GM12873 (cell line): ENCODE results near the gene HMCN1.

ENCODE experiments used
- TF ChIP-seq, protein P1 (sequence below): IDR thresholded peaks from 2 replicates; pipeline ENCODE4 v1.5.1; 2012; ENCODE audit warnings: low read depth, mild to moderate bottlenecking, moderate library complexity, low read length, control low read depth; ENCODE audit not compliant: insufficient read depth; ENCODE audit errors: missing control alignments

The HMCN1 gene

DNA sequence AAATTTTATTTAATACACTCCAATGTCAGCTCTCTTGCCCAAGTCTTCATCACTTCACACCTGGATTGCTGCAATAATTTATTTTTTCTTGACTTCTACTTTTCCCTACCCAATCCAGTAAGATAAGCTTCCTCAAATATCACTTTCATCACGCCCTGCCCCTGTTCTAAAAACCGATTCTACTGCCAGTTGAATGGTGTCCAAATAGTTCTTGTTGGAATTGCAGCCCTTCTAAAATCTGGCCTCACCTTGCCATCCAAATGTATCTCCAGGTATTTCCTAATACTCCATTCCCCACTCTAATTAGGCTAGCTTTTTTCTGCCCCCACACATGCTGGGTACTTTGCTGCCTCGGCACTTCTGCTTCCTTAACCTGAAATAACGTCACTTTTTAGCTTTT lies 152.5 kb downstream of the HMCN1 start:
- TF ChIP-seq, protein P1, sequence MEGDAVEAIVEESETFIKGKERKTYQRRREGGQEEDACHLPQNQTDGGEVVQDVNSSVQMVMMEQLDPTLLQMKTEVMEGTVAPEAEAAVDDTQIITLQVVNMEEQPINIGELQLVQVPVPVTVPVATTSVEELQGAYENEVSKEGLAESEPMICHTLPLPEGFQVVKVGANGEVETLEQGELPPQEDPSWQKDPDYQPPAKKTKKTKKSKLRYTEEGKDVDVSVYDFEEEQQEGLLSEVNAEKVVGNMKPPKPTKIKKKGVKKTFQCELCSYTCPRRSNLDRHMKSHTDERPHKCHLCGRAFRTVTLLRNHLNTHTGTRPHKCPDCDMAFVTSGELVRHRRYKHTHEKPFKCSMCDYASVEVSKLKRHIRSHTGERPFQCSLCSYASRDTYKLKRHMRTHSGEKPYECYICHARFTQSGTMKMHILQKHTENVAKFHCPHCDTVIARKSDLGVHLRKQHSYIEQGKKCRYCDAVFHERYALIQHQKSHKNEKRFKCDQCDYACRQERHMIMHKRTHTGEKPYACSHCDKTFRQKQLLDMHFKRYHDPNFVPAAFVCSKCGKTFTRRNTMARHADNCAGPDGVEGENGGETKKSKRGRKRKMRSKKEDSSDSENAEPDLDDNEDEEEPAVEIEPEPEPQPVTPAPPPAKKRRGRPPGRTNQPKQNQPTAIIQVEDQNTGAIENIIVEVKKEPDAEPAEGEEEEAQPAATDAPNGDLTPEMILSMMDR: no peak

DNA sequence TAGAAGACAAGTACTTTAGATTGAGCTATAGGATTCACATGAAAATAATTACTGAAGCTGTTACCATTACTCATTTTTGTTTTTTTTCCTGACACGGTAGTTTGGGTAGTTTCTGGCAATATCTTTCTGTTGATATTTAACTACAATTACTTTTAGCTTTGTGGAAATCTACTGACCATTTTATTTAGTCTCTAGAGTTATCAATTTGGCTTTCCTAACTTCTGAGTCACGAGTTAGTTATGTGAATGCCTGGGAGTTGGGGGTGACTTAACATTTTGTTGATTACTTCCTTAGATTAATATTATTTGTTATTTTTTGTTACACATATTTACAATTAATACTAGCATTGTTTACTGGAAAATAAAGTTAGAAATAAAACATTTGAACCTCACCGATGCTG lies 160.6 kb downstream of the HMCN1 start:
- TF ChIP-seq, protein P1: no peak

DNA sequence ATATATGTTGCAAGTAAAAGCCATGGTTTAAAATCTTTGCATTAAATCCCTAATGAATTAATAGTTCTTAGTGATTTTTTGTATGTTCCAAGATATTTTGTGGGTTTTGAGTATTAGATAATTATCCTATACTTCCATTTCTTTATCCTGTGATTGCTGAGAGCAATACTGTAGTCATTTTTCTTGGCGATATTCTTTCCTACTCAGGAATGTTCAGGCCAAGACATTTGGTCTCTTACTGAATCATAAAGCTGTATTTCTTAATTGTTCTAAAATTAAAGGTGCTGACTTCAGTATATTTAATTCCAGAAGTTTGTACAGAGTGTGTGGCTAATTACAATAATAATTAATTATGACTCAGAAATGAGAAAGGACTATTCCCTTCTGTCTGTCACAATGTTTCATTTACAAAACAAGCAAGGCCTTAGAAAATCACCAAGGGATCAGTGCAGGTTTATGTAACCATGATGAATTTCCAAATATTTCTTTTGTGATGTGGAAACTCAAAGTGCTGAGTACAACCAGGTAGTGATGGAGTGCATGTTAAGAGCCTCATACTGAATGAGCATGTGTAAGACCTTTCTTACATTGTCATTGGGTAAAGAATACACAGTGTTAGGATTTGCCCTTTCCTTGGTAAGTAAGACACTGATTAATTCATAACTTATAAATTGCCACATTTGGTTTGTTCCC lies 161.2 kb downstream of the HMCN1 start:
- TF ChIP-seq, protein P1: no peak

DNA sequence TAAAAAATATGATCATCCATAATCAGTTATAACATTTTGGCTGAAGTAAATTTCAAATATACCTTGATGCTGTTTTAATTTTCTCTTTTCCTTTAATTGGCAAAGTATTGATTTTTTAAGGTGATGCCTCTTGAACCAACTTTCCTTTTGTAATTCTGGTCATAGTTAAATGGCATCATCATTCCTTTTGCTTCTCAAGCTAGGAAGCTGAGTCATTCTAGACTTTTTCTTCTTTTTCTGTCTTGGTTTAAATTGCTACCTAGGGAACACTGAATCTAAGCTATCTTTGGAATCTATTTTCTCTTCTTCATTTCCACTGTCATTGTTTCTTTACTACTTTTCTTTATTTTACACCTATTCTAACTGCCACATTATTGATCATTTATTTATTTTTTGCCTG lies 162.7 kb downstream of the HMCN1 start:
- TF ChIP-seq, protein P1: no peak

DNA sequence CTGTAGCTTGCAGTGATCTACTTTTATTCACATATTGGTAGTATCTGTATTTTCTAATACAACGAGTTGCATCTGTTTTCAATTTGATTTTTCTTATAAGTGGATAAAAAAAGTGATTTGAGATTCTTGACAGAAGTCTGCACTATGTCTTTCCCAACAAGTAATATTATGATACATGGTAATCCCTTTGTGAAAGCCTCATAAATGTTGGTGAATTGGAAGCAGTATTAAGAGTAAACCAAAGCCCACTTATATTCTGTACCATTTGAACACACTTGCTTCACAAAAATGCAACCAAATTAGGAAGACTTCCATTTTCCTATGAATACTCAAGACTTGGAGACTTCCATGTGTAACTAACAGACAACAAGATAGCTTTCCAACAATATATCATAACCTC lies 172.0 kb downstream of the HMCN1 start:
- TF ChIP-seq, protein P1: no peak

DNA sequence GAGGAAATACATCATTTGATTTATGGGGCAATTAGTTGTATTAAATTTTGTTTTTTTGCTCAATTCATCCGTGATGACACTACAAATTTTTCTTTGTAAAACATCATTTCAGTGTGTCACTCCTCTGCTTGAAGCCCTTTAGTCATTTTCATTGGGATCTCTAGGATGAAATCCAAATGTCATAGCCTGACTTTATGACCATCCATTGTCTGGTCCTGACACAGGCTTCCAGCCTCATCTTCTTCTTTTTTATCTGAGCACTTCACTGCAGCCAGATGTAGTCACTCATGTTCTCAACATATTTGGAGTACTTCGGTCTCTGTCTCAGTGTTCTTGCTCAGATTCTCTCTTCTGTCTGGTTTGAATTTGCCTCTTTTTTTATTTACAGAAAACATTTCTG lies 173.1 kb downstream of the HMCN1 start:
- TF ChIP-seq, protein P1: no peak

DNA sequence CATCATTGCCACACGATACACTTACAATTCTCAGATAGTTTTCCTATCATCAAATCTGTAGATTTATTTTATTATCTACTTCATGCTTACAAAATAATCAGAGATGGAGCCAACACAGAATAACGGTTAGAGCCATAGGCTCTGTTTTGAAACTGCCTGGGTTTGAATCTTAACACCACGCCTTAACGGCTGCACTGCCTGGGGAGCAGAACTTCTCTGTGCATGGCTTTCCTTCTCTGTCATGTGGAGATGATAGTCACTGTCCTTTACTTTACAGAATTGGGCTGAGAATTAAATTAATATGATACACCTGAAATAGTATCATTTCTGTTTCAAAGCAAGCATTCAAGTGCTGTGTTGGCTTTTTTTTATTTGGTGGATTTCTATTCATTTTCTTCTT lies 177.8 kb downstream of the HMCN1 start:
- TF ChIP-seq, protein P1: no peak
